Kidney (tissue), 14 donors: Measurements from ENCODE around the gene GRN. TPM values are rescaled to one million over a fixed set of nuclear protein-coding genes. Genes with fewer than 3 reads are reported as not detected.

Experiments
- DNase-seq, 5 donors: peaks; one replicate each; pipeline ENCODE4 v3.0.0-alpha.2; 2013 to 2020
- FAIRE-seq: peaks from 2 replicates; lab custom pipeline; 2012; peaks lifted over from hg19 to GRCh38; lab: Jason Lieb, UNC
- H3K27ac ChIP-seq, 2 donors: one replicate each; pipeline ENCODE4 v1.7.0; 2013; ENCODE audit warnings: low read depth in 2 of 2, low read length in 2 of 2, inconsistent platforms in 1 of 2
- H3K27me3 ChIP-seq: one replicate; pipeline ENCODE4 v1.7.1; 2013; ENCODE audit warnings: low read length, inconsistent platforms; ENCODE audit not compliant: control insufficient read depth, insufficient read depth
- H3K36me3 ChIP-seq, 3 donors: one replicate each; pipeline versions ENCODE4 v1.7.0 to v1.7.1; 2013; ENCODE audit warnings: low read length in 3 of 3, control low read depth in 1 of 3, inconsistent platforms in 1 of 3; ENCODE audit not compliant: insufficient read depth in 3 of 3, control insufficient read depth in 2 of 3
- H3K4me1 ChIP-seq, 3 donors: one replicate each; pipeline versions ENCODE4 v1.7.0 to v1.7.1; 2013; ENCODE audit warnings: low read length in 3 of 3, inconsistent platforms in 1 of 3, low read depth in 1 of 3; ENCODE audit not compliant: control insufficient read depth in 2 of 3, insufficient read depth in 2 of 3
- H3K4me3 ChIP-seq, 3 donors: one replicate each; pipeline versions ENCODE4 v1.7.0 to v1.8.1; 2013; ENCODE audit warnings: low read length in 3 of 3, control low read depth in 1 of 3, inconsistent platforms in 1 of 3
- H3K9ac ChIP-seq, 3 donors: one replicate each; pipeline versions ENCODE4 v1.7.0 to v1.7.1; 2013; ENCODE audit warnings: low read length in 3 of 3, control low read depth in 1 of 3, inconsistent platforms in 1 of 3
- H3K9me3 ChIP-seq, 3 donors: one replicate each; pipeline versions ENCODE4 v1.7.0 to v1.7.1; 2013; ENCODE audit warnings: low read length in 3 of 3, control low read depth in 1 of 3, inconsistent platforms in 1 of 3; ENCODE audit not compliant: control insufficient read depth in 2 of 3, insufficient read depth in 1 of 3
- intact Hi-C: fragments of 100-400 bp; cut with DNase I; formaldehyde crosslinking; loops from one replicate; pipeline ENCODE4 v1.11.1; 2022
- polyA plus RNA-seq: library from polyadenylated mRNA; stranded (reverse); fragments of 350-450 nt; fragmentation: Illumina TruSeq; extraction: RNeasy Lipid Tissue Mini Kit (QIAGEN cat#74804); gene quantifications from one replicate; pipeline ENCODE4 v1.2.3, GENCODE V29; 2014; ENCODE audit warnings: low read depth, low replicate concordance; ENCODE audit not compliant: insufficient read depth
- total RNA-seq: library from RNA; stranded (reverse); fragmentation: NEBNext Ultra II Directional; extraction: Animal tissue kit (Norgen Biotek cat#: 25700); gene quantifications from one replicate; pipeline ENCODE4 v1.2.1, GENCODE V29; 2021
- TF ChIP-seq, protein P1 (sequence below): IDR thresholded peaks from 3 replicates; pipeline ENCODE4 v1.5.1; 2012; ENCODE audit warnings: mild to moderate bottlenecking, moderate library complexity, borderline replicate concordance; ENCODE audit not compliant: insufficient read depth; ENCODE audit errors: extremely low read depth
- donor health status: control.
- donor health status: control.
- donor health status: control.
- donor health status: control.
- donor health status: control.
- donor health status: DM: yes; HTN: yes; CAD: no.
- donor health status: Normal renal cell carcinoma (clear cell type).

GRN gene
- total and polyA plus RNA-seq, 2 donors from 2014 or later = 235 to 353 TPM

GRCh38 chr17:44333371-44333770, 11.7 kb upstream of the GRN start:
- no peaks in the 10 kb centered on the region for H3K36me3 ChIP-seq
- no peak overlapping the region for H3K4me3 ChIP-seq
- no peak overlapping the region for H3K27ac ChIP-seq
- no peak for FAIRE-seq
- H3K9me3 ChIP-seq = no peaks in the 10 kb centered on the region
- H3K9ac ChIP-seq = no peak overlapping the region
- peaks cover 0 to 2% (median 0%) of the 10 kb centered on the region in 3 donors for H3K4me1 ChIP-seq
- intact Hi-C loops = no loop called here
- TF ChIP-seq, protein P1, sequence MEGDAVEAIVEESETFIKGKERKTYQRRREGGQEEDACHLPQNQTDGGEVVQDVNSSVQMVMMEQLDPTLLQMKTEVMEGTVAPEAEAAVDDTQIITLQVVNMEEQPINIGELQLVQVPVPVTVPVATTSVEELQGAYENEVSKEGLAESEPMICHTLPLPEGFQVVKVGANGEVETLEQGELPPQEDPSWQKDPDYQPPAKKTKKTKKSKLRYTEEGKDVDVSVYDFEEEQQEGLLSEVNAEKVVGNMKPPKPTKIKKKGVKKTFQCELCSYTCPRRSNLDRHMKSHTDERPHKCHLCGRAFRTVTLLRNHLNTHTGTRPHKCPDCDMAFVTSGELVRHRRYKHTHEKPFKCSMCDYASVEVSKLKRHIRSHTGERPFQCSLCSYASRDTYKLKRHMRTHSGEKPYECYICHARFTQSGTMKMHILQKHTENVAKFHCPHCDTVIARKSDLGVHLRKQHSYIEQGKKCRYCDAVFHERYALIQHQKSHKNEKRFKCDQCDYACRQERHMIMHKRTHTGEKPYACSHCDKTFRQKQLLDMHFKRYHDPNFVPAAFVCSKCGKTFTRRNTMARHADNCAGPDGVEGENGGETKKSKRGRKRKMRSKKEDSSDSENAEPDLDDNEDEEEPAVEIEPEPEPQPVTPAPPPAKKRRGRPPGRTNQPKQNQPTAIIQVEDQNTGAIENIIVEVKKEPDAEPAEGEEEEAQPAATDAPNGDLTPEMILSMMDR = no peak
- no peak for DNase-seq
- no peaks in the 10 kb centered on the region for H3K27me3 ChIP-seq

- TF ChIP-seq, protein P1 = no peak
- intact Hi-C loops = no loop called here
- H3K27ac ChIP-seq = no peak overlapping the region
Observed at GRCh38 chr17:44334315-44334714, 10.8 kb upstream of the GRN start.

GRCh38 chr17:44334727-44335126, 10.4 kb upstream of the GRN start:
- intact Hi-C loops = no loop called here
- TF ChIP-seq, protein P1 = no peak
- Histone ChIP-seq H3K9ac (no peak overlapping the region), H3K4me1 (peaks cover 0 to 2% (median 0%) of the 10 kb centered on the region in 3 donors), H3K4me3 (no peak overlapping the region), H3K27me3 (no peaks in the 10 kb centered on the region), H3K27ac (no peak overlapping the region), H3K36me3 (no peaks in the 10 kb centered on the region), H3K9me3 (no peaks in the 10 kb centered on the region)
- FAIRE-seq (no peak), DNase-seq (no peak)

More at GRCh38 chr17:44334315-44334714, 10.8 kb upstream of the GRN start:
- no peak for DNase-seq
- Histone ChIP-seq H3K4me1 (peaks cover 0 to 2% (median 0%) of the 10 kb centered on the region in 3 donors), H3K9me3 (no peaks in the 10 kb centered on the region), H3K4me3 (no peak overlapping the region), H3K36me3 (no peaks in the 10 kb centered on the region), H3K27me3 (no peaks in the 10 kb centered on the region), H3K9ac (no peak overlapping the region)
- no peak for FAIRE-seq

- no peak overlapping the region for H3K27ac ChIP-seq
- FAIRE-seq = no peak
- intact Hi-C loops = no loop called here
- no peaks in the 10 kb centered on the region for H3K9me3 ChIP-seq
- no peaks in the 10 kb centered on the region for H3K36me3 ChIP-seq
- no peak overlapping the region for H3K4me3 ChIP-seq
- TF ChIP-seq, protein P1 = no peak
- no peak for DNase-seq
- H3K9ac ChIP-seq = no peak overlapping the region
- H3K4me1 ChIP-seq = peaks cover 0 to 2% (median 0%) of the 10 kb centered on the region in 3 donors
- H3K27me3 ChIP-seq = no peaks in the 10 kb centered on the region
Observed at GRCh38 chr17:44335564-44335963, 9.5 kb upstream of the GRN start.
